KMS-11 (cell line): ENCODE results near the gene CST5.

Experiments
- H2AFZ ChIP-seq: fragments of 200-600 bp; sonication (generic); 2 replicates; pipeline ENCODE4 v1.6.1; 2016; ENCODE audit warnings: antibody characterized with exemption, mixed run types, low read depth
- H3K27ac ChIP-seq: fragments of 200-600 bp; sonication (generic); 2 replicates; pipeline ENCODE4 v1.6.1; 2016; ENCODE audit warnings: mild to moderate bottlenecking, mixed run types
- H3K27me3 ChIP-seq: fragments of 200-600 bp; sonication (generic); 2 replicates; pipeline ENCODE4 v1.6.1; 2017; ENCODE audit warnings: mild to moderate bottlenecking, low read depth, mixed run types, moderate library complexity; ENCODE audit not compliant: insufficient read depth
- H3K36me3 ChIP-seq: fragments of 200-600 bp; sonication (generic); 2 replicates; pipeline ENCODE4 v1.6.1; 2017; ENCODE audit warnings: mild to moderate bottlenecking, mixed run types; ENCODE audit not compliant: insufficient read depth
- H3K4me1 ChIP-seq: fragments of 200-600 bp; sonication (generic); 2 replicates; pipeline ENCODE4 v1.6.1; 2016; ENCODE audit warnings: mild to moderate bottlenecking, low read depth, mixed run types; ENCODE audit not compliant: poor library complexity, severe bottlenecking
- H3K4me2 ChIP-seq: fragments of 200-600 bp; sonication (generic); 2 replicates; pipeline ENCODE4 v1.7.0; 2016; ENCODE audit warnings: mild to moderate bottlenecking, mixed run types
- H3K4me3 ChIP-seq: fragments of 200-600 bp; sonication (generic); IDR thresholded peaks from 2 replicates; pipeline ENCODE4 v1.6.1; 2017; ENCODE audit warnings: low read depth, low read length, mixed read lengths; ENCODE audit not compliant: insufficient read depth
- H3K79me2 ChIP-seq: fragments of 200-600 bp; sonication (generic); 2 replicates; pipeline ENCODE4 v1.6.1; 2016; ENCODE audit warnings: low read depth, mixed run types; ENCODE audit not compliant: insufficient read depth
- H3K9ac ChIP-seq: fragments of 200-600 bp; sonication (generic); 2 replicates; pipeline ENCODE4 v1.6.1; 2016; ENCODE audit warnings: mild to moderate bottlenecking, mixed run types
- H4K20me1 ChIP-seq: fragments of 200-600 bp; sonication (generic); 2 replicates; pipeline ENCODE4 v1.6.1; 2016; ENCODE audit warnings: mild to moderate bottlenecking, mixed run types; ENCODE audit not compliant: insufficient read depth
- CTCF ChIP-seq: fragments of 200-600 bp; sonication (generic); conservative IDR thresholded peaks from 2 replicates; pipeline ENCODE4 v1.6.1; 2017; ENCODE audit warnings: low read depth, mild to moderate bottlenecking, antibody characterized with exemption, low read length, moderate library complexity, mixed read lengths

CST5 gene

GRCh38 chr20:23874747-23875146, 4.8 kb downstream of the CST5 start:
- Histone ChIP-seq H3K27ac (no peak overlapping the region), H3K36me3 (no peaks in the 10 kb centered on the region), H2AFZ (no peak overlapping the region)

GRCh38 chr20:23873370-23874015, 6.1 kb downstream of the CST5 start:
- Histone ChIP-seq H3K9ac (no peak overlapping the region), H3K27me3 (no peaks in the 10 kb centered on the region), H2AFZ (no peak overlapping the region), H3K36me3 (no peaks in the 10 kb centered on the region), H3K27ac (no peak overlapping the region), H3K4me1 (no peaks in the 10 kb centered on the region), H3K79me2 (no peaks in the 10 kb centered on the region), H4K20me1 (no peaks in the 10 kb centered on the region), H3K4me2 (no peak overlapping the region), H3K4me3 (no peak overlapping the region)
- no peak for TF ChIP-seq CTCF

More at GRCh38 chr20:23874747-23875146, 4.8 kb downstream of the CST5 start:
- no peak for TF ChIP-seq CTCF
- Histone ChIP-seq H3K4me3 (no peak overlapping the region), H3K4me2 (no peak overlapping the region), H3K79me2 (no peaks in the 10 kb centered on the region), H3K27me3 (no peaks in the 10 kb centered on the region), H3K4me1 (no peaks in the 10 kb centered on the region), H4K20me1 (no peaks in the 10 kb centered on the region), H3K9ac (no peak overlapping the region)

GRCh38 chr20:23872065-23872464, 7.5 kb downstream of the CST5 start:
- Histone ChIP-seq H3K4me3 (no peak overlapping the region), H3K4me1 (no peaks in the 10 kb centered on the region), H3K36me3 (no peaks in the 10 kb centered on the region), H3K9ac (no peak overlapping the region), H3K4me2 (no peak overlapping the region), H3K27ac (no peak overlapping the region), H2AFZ (no peak overlapping the region), H4K20me1 (no peaks in the 10 kb centered on the region), H3K79me2 (no peaks in the 10 kb centered on the region), H3K27me3 (no peaks in the 10 kb centered on the region)
- no peak for TF ChIP-seq CTCF

- no peaks in the 10 kb centered on the region for H3K36me3 ChIP-seq
- TF ChIP-seq CTCF: no peak
- no peaks in the 10 kb centered on the region for H3K79me2 ChIP-seq
- no peak overlapping the region for H3K9ac ChIP-seq
- no peaks in the 10 kb centered on the region for H3K27me3 ChIP-seq
- no peak overlapping the region for H3K27ac ChIP-seq
- no peak overlapping the region for H3K4me3 ChIP-seq
- H2AFZ ChIP-seq: no peak overlapping the region
- H3K4me2 ChIP-seq: no peak overlapping the region
- no peaks in the 10 kb centered on the region for H3K4me1 ChIP-seq
- no peaks in the 10 kb centered on the region for H4K20me1 ChIP-seq
These were observed 9.1 kb downstream of the CST5 start for GRCh38 chr20:23870461-23870860.
